NCI-H146 treated with DMSO at 0.1 percent for 48 hours (cell line): ENCODE results near the gene UCN3.

ENCODE experiments used
- DNase-seq: peaks from one replicate; lab custom pipeline; 2025; ENCODE audit not compliant: unreplicated experiment; lab: John Stamatoyannopoulos, UW

Gene UCN3

GRCh38 chr10:5364890-5365338 lies at the start of gene UCN3:
Gene UCN3, plus strand, starts transcription at chr10:5364966. Its CDS starts 8,755 bp downstream, at chr10:5373721.
- DNase-seq: peak; percentile 77

- no peak for DNase-seq
Measured at GRCh38 chr10:5317547-5318107, 47.1 kb upstream of the UCN3 start.

GRCh38 chr10:5318148-5318547 lies 46.6 kb upstream of the UCN3 start:
- DNase-seq: no peak

- no peak for DNase-seq
Measured at GRCh38 chr10:5319863-5320262, 44.9 kb upstream of the UCN3 start.

- no peak for DNase-seq
Measured at GRCh38 chr10:5321273-5321672, 43.5 kb upstream of the UCN3 start.

- DNase-seq: no peak
Measured at GRCh38 chr10:5323446-5323845, 41.3 kb upstream of the UCN3 start.

- no peak for DNase-seq
Measured at GRCh38 chr10:5325076-5325475, 39.7 kb upstream of the UCN3 start.

GRCh38 chr10:5334196-5334880 lies 30.4 kb upstream of the UCN3 start:
- DNase-seq: no peak

GRCh38 chr10:5338010-5338409 lies 26.8 kb upstream of the UCN3 start:
- no peak for DNase-seq

- DNase-seq: no peak
Measured at GRCh38 chr10:5343092-5343491, 21.7 kb upstream of the UCN3 start.

- DNase-seq: no peak
Measured at GRCh38 chr10:5343561-5343960, 21.2 kb upstream of the UCN3 start.

- DNase-seq: no peak
Measured at GRCh38 chr10:5343979-5344378, 20.8 kb upstream of the UCN3 start.

- DNase-seq: no peak
Measured at GRCh38 chr10:5344746-5345145, 20.0 kb upstream of the UCN3 start.

- DNase-seq: no peak
Measured at GRCh38 chr10:5346881-5347280, 17.9 kb upstream of the UCN3 start.

- DNase-seq: no peak
Measured at GRCh38 chr10:5349362-5349761, 15.4 kb upstream of the UCN3 start.

GRCh38 chr10:5354068-5354467 lies 10.7 kb upstream of the UCN3 start:
- DNase-seq: no peak

GRCh38 chr10:5355594-5356301 lies 9.0 kb upstream of the UCN3 start:
- no peak for DNase-seq

- no peak for DNase-seq
Measured at GRCh38 chr10:5356302-5356763, 8.4 kb upstream of the UCN3 start.

GRCh38 chr10:5360318-5360915 lies 4.3 kb upstream of the UCN3 start:
- DNase-seq: no peak

GRCh38 chr10:5361966-5362365 lies 2.8 kb upstream of the UCN3 start:
- no peak for DNase-seq

GRCh38 chr10:5362873-5363272 lies 1.9 kb upstream of the UCN3 start:
- no peak for DNase-seq

GRCh38 chr10:5364374-5364773 lies 392 bp upstream of the UCN3 start:
- DNase-seq: no peak
